ENCODE data around the gene FAM20C.

DNA sequence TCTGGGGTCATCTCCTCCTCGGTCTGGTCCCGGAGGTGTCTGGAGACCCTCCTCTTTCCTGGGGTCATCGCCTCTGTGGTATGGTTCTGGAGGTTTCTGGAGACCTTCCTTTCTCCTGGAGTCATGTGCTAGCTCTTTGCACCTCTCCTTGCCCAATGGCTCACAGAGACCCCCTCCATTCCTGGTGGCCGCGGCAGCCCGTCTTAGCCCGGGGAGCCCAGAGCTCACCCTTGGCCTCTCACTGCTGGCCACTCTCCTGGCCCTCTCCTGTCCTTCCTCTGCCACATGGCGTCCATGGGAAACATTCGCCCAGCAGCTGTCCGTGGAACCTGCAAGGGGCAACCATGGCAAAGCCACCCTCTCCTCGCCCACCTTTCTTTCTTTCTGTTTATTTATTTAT lies 77.3 kb downstream of the FAM20C start:
- TF ChIP-seq CTCF (IDR thresholded peaks at IDR 0.05) (no peak), POLR2A (IDR thresholded peaks at IDR 0.05) (no peak)
